ENCODE data around the gene TMEM259.

The TMEM259 gene

DNA sequence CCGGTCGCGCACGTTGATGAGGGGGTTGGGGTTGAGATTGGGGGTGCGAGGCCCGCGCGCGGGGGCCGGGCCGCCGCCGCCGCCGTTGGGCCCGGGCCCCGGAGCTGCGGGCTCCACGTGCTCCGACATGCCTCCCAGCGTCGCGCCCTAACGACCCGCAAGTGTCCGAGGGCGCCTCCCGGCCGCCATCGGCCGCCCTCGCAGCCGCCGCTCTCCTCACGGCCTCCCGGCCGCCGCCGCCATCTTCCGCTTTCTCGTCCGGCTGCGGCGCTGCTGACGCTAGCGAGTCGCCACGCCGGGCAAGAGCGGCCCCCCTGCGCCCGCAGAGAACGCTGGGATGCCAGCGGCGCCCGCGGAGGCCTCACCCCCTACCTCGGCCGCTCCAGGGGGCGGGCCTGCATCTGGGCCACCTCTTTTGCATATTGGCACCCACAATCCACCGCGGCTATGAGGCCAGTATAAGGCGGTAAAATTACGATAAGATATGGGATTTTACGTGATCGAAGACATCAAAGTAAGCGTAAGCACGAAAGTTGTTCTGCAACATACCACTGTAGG lies at the start of gene TMEM259:
Gene TMEM259 (minus strand): TSS at position 256 of the 558 bp plus-strand sequence. CDS start 127 bp downstream, at position 129.
- DNase-seq: peak; percentile 97

DNA sequence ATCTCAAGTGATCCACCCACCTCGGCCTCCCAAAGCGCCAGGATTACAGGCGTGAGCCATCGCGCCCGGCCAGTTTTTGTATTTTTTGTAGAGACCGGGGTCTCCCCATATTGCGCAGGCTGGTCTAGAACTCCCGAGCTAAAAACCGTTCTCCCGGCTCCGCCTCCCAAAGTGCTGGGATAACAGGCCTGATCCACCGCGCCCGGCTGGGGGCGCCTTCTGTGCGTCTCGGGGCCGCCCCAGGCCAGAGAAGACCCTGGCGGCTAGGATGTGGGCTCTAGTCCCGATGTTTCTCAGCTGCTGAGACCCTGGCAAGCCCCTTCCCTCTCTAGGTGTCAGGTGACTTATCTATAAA lies 49.6 kb upstream of the TMEM259 start:
- no peak for DNase-seq

DNA sequence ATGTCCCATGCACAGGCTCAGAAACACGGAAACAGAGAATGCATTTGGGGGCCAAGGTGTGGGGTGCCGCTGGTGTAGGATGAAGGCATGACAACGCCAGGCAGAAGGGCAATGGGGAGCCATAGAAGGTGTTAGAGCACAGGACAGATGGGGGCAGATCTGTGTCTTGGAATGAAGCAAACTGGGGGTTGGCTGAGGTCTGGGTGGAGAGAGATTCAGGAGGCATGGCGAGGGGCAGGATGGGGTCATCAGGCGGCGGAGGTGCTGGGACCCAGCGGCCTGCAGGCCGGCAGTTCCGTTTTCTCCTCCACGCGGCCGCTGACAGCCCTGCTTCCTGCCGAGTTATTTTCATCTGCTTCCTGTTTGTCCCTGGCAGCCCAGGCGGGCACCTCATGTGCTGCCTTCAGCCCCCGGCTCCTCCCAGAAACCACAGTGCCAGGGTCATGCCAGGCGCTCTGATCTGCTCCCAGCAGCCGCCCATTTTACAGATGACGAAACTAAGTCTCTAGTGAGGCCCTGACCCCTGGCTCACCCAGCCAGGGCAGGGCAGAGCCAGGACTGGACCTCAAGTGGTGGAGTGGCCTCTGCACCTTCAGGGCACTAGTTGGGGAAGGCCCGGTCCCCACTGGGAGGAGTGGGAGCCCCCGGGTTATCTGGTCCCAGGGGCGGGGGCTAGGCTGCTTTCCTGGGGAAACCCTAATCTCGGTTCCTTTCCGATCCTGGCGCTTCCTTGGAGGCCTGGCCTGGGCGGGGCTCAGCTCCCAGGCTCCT lies 48.3 kb upstream of the TMEM259 start:
- peak; percentile 55 for DNase-seq

DNA sequence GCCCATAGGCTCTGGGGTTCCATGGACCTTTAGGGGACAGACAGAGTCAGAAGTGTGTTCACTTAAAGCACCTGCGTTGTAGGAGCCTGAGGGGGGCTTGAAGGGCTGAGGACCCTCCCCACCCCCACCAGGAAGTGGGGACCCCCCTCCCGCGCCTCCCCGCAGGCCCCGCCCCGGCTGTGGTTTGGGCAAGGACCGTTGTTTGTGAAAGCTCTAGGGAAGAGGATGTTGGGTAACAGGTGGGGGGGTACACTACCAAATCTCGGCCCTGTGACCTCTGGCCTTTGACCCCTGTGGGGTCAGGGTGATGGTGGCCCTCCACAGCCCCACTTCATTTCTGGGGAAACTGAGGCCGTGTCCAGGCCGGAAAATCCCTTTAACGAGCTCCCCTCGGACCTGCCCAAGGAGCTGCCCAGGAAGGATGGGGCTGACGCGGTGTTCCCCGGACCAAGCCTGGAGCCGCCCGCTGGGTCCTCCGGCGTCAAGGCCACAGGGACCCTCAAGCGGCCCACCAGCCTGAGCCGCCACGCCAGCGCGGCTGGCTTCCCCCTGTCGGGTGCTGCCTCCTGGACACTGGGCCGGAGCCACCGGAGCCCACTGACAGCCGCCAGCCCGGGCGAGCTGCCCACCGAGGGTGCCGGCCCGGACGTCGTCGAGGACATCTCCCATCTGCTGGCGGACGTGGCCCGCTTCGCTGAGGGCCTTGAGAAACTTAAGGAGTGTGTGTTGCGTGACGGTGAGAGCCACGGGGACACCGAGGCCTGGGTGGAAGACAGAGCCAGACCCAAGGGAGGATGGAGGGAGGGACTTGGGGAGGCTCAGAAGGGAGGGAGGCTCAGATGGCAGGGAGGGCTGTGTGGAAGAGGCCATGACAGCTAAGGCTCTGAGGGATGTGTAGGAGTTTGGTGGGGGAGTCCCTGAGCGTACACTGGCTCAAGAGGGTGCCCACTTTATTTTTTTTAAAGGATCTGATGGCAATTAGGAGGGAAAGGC lies 47.4 kb upstream of the TMEM259 start:
- DNase-seq: peak; percentile 43

DNA sequence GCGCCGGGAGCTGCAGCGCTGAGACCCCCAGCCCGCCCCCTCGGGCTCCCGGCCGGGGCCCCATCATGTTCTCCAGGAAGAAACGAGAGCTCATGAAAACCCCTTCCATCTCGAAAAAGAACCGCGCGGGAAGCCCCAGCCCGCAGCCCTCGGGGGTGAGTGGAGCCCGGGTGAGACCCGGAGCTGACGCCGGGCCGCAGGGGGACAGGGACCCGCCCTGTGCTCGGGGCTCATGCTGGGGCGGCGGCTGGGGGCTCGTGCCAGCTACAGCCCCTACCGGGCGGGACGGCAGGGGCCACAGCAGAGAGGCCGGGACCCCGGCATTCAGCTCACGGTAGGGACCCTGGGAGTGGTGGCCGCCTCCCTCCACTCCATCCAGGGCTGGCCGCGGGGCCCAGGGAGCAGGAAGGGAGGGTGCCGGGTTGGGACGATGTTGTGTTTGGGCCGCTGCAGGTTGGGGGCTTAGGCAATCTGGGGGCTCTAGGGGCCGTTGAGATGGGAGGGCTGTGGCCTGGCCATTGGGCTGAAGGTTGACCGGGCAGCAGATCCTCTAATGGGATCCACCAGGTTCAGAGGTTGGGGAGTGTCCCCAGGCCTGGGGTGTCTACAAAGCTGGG lies 46.5 kb upstream of the TMEM259 start:
- no peak for DNase-seq

DNA sequence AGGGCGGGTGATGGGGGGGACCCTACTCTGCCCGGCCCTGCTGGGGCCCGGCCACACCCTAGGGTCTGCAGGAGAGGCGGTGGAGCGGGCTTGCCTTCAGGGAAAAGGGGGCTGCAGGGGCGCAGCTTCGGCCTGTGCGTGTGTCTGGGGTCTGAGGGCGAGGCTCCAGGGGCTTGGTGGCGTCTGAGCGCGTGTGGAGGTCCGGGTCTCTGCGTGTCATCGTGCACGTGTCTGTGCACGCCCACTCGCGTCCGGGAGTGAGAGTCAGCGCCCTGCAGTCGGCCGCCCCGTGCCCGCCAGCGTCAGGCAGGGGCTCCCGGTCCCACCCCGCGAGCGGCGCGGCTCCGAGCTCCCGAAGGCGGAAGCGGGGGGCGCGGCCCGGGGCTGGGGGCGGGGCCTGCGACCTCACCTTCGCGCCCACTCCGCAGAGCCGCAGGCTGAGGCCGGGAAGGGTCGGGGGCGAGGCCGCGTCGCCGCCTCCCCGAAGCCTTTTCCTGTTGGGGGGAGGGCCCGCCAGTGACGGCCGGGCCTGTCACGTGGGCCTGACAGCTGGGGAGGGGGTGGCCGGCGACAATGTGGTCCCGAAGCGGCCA lies 45.9 kb upstream of the TMEM259 start, which contains the start of gene ARHGAP45:
Gene ARHGAP45 (plus strand): TSS at position 420 of the 593 bp plus-strand sequence. CDS start 239 bp downstream, outside the sequence.
- DNase-seq: peak; percentile 80

DNA sequence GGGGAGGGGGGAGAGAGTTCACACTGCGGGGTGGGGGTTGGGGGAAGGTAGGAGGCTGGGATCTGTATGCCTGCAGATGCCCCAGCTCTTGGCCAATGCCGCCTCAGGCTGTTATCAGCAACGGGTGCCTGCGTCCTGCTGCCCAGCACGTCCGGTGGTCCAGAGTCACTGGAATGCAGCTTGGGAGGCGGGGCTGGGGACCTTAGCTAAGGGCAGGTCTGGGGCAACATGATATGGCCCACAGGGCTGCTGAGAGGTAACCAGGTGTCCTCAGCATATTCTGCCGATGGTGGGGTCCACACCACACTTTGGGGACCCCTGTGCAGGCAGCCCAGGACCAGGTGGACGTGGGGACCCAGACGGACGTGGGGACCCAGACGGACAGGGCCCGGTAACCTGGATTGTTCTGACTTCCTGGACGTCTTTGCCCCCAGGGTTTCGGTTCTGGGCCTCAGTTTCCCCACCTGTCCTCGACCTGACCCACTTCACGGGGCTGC lies 45.4 kb upstream of the TMEM259 start:
- DNase-seq: no peak

DNA sequence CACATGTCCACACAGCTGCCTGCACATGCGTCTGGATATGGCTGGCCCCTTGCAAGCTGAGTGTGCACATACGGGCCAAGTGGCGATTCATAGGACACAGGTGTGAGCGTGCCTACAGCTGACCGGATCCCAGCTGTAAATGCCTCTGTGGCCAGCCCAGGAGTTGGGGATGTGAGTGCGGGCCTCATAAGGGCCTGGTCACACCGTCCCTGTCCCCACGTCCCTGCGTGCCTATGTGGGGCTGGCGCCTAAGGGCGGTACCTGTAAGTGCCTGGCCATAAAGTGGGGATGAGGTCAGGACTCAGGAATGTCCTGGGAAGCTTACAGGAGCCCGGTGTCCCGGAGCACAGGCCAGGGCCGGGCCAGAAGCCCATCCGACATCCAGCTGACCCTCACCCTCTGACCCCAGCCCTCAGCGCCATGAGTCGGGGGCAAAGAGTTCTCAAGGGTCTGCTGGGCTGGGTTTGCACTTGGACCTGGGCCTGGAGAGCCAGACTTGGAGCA lies 44.7 kb upstream of the TMEM259 start:
- no peak for DNase-seq

DNA sequence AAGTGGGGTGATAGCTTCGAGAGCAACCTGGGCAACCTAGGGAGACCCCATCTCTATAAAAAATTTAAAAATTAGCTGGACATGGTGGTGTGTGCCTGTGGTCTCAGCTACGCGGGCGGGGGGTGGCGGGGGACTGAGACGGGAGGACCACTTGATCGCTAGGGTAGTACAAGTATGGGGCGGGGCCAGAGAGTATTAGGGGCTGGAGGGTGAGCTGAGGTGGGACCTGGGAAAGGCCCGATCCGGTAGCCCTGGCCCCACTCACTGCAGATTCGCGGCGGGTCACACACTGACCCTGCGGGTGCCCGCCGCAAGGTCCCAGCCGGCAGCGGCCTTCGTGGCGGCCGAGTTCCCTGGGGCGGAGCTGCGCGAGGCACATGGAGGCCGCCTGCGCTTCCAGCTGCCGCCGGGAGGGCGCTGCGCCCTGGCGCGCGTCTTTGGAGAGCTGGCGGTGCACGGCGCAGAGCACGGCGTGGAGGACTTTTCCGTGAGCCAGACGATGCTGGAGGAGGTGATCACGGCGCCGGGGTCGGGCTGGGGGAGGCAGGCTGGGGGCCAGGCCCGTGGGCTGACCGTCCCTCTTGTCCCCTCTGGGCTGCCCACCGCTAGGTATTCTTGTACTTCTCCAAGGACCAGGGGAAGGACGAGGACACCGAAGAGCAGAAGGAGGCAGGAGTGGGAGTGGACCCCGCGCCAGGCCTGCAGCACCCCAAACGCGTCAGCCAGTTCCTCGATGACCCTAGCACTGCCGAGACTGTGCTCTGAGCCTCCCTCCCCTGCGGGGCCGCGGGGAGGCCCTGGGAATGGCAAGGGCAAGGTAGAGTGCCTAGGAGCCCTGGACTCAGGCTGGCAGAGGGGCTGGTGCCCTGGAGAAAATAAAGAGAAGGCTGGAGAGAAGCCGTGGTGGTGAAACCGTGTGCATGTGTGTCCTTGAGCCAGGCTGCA lies 44.0 kb upstream of the TMEM259 start:
- DNase-seq: peak; percentile 65

DNA sequence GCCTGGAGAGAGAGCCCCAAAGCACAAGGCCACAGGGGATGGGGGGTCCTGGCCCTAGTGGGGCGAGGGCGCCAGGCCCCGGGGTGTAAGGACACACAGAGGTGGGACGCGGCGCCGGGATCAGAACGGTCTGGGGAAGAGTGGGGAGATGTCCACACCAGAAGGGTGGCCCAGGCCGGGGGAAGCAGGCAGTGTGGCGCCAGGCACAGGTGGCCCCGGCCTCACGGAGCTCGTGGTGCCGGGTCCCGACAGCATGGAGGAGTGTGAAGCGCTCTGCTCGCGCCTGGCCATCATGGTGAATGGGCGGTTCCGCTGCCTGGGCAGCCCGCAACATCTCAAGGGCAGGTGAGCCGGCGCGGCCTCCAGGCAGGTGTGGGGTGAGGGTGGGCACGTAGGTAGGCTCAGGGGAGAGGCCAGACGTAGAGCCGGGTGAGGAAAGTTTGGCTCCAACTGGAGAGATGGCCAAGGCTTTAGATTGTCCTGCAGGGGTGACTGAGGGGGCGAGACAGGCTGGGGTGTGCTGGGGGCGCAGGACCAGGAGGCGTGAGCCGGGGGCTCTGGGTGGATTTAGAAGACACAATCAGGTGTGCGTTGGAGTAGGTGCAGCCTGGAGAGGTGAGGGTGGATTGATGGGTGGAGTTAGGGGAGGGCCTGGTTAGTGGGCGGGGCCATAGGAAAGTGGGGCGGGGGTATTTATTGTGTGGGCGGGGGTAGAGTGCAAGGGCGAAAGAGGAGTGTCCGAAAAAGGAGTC lies 43.2 kb upstream of the TMEM259 start:
- no peak for DNase-seq

DNA sequence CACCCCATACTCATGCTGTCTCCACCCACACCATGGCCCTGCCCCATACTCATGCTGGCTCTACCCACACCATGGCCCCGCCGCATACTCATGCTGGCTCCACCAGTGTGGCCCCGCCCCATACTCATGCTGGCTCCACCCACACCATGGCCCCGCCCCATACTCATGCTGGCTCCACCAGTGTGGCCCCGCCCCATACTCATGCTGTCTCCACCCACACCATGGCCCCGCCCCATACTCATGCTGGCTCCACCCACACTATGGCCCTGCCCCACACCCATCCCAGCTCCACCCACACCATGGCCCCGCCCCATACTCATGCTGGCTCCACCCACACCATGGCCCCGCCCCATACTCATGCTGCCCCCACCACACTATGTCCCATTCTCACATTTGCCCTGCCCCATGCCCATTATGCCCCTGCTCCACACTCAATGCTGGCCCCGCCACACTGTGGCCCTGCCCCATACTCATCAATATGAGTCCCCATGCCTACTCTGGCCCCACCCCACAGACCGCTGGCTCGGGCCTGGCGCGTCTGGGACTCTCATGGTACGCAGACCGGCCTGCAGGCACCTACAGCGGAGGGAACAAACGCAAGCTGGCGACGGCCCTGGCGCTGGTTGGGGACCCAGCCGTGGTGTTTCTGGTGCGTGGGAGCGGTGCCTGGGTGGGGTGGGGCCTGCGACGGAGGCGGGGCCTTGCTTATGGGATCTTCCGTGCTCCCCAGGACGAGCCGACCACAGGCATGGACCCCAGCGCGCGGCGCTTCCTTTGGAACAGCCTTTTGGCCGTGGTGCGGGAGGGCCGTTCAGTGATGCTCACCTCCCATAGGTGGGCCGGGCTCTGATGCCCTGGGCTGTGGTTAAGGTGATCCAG lies 42.3 kb upstream of the TMEM259 start:
- peak; percentile 61 for DNase-seq

DNA sequence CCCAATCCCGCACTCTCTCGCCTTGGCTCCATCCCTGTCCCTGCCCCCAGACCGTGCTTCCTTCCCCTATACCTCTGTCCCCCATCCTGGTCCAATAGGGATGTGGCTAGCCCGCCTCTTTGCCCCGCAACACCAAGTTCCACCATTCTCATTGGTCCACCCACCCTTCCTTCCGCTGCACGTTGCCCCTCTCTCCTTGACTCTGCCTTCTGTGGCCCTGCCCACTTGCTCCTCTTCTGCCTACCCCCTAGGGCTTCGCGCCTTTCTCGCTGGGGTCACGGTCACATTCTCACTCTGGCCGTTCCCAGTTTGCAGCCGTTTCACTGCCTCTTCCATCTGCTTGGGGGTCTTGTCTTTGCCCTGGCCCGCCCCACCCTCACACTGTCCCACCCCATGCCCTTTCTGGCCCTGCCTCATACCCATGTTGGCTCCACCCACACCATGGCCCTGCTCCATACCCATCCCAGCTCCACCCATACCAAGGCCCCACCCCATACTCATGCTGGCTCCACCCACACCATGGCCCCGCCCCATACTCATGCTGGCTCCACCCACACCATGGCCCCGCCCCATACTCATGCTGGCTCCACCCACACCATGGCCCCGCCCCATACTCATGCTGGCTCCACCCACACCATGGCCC lies 41.6 kb upstream of the TMEM259 start:
- no peak for DNase-seq

DNA sequence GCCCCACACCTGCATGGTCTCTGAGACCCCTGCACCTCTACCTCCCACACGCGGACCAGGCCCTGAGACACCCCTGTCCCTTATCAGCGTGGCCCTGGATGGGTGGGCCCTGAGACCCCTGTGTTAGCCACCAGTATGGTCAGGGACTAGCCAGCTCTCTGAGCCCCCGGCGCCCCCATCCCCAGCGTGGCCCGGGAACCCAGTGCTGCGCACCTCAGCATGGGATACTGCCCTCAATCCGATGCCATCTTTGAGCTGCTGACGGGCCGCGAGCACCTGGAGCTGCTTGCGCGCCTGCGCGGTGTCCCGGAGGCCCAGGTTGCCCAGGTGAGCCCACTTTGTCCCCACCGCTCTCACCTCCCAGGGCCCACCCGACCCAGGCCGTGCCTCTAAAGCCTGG lies 41.1 kb upstream of the TMEM259 start:
- no peak for DNase-seq

DNA sequence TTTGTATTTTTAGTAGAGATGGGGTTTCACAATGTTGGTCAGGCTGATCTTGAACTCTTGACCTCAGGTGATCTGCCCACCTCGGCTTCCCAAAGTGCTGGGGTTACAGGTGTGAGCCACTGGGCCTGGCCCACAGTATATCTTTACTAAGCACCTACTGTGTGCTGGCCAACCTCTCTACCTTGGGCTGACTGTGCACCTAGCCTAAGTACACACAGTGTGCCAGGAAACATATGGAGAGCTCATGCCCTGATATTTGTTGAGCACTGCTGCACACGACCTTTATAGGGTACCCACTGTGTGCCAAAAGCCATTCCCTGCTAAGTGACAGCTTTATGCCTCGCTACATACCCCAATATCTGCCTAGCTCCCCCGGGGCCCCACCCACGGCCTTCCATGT lies 39.8 kb upstream of the TMEM259 start:
- DNase-seq: no peak

DNA sequence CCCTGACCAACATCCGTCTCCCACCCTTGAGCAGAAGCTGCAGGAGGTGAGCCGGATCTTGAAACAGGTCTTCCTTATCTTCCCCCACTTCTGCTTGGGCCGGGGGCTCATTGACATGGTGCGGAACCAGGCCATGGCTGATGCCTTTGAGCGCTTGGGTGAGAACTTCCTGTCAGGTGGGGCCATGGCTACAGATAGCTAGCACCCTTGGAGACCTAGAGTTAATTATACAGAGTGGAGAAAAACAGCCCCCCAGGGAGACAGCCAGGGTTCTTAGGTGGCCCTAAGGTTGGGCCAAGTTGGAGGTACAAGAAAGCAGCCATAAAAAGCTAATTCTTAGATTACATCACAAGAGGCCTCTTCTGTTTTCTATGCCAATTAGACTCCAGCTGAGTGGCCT lies 37.2 kb upstream of the TMEM259 start:
- DNase-seq: no peak

DNA sequence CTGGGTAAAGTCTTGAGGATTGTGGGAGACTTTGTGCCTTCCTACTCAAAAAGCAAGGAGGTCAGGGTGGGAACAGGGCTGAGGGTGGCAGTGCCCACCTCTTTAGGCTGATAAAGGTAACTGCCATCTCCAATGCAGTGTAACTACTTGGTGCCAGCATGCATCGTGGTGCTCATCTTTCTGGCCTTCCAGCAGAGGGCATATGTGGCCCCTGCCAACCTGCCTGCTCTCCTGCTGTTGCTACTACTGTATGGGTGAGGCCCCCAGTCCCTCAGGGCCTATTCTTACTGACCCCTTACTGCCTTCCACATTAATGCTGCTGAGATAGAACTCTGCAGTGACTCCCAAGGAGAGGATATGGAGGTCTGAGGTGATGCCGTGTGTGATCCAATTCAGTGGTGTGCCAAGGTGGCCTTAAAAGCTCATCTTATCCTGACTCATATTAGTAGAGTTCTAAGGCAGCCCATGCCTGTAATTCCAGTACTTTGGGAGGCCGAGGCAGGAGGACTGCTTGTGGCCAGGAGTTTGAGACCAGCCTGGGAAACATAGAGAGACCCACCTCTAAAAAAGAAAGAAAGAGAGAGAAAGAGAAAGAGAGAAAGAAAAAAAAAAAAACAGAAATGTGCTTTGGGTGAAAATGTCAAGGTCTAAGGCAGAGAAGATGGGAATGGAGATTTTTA lies 36.4 kb upstream of the TMEM259 start:
- peak; percentile 48 for DNase-seq

DNA sequence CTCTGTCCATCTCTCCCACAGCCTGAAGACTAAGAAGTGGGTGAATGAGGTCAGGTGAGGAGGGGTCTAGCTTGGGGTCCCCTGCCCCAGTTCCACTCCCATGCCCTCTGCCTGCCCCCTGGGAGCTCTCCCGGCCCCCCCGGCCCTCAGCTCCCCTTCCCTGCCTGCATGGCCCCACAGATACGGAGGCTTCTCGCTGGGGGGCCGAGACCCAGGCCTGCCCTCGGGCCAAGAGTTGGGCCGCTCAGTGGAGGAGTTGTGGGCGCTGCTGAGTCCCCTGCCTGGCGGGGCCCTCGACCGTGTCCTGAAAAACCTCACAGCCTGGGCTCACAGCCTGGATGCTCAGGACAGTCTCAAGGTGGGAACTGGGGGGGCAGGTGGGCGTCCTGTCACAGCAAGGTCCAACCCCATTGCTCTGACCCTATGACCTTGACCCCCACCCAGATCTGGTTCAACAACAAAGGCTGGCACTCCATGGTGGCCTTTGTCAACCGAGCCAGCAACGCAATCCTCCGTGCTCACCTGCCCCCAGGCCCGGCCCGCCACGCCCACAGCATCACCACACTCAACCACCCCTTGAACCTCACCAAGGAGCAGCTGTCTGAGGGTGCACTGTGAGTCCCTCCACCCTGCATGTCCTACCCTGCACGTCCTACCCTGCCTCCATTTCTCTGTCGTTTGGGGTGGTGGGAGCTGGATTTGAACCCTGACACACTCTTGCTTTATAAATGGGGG lies 35.1 kb upstream of the TMEM259 start:
- no peak for DNase-seq

Data from stimulated activated naive CD4-positive, alpha-beta T cell treated with Interleukin-2 at 50 U/mL for 16 hours (primary cell).